NCI-H510A treated with DMSO at 0.1 percent for 48 hours (cell line): Measurements from ENCODE around the gene NSFL1C.

Source experiments
- DNase-seq: peaks from one replicate; lab custom pipeline; 2025; lab: John Stamatoyannopoulos, UW

Gene NSFL1C

DNA sequence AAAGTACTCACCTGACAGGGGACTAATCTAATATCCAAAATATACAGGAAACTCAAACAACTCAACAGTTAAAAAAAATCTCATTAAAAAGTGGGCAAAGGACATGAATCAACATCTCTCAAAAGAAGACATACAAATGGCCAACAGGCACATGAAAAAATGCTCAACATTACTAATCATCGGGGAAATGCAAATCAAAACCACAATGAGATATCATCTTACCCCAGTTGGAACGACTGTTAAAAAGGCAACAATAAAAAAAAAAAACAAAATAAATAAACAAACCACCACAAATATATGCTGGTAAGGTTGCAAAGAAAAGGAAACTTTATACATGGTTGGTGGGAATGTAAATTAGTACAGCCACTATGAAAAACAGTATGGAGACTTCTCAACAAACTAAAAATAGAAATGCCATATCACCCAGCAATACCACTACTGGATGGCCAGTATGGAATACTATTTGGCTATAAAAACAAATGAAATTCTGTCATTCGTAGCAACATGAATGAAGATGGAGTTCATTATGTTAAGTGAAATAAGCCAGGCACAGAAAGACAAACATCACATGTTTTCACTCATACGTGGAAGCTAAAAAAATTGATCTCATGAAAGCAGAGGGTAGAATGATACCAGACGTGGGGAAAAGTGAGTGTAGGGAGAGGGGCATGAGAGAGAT lies 17.9 kb upstream of the NSFL1C start:
- no peak for DNase-seq

DNA sequence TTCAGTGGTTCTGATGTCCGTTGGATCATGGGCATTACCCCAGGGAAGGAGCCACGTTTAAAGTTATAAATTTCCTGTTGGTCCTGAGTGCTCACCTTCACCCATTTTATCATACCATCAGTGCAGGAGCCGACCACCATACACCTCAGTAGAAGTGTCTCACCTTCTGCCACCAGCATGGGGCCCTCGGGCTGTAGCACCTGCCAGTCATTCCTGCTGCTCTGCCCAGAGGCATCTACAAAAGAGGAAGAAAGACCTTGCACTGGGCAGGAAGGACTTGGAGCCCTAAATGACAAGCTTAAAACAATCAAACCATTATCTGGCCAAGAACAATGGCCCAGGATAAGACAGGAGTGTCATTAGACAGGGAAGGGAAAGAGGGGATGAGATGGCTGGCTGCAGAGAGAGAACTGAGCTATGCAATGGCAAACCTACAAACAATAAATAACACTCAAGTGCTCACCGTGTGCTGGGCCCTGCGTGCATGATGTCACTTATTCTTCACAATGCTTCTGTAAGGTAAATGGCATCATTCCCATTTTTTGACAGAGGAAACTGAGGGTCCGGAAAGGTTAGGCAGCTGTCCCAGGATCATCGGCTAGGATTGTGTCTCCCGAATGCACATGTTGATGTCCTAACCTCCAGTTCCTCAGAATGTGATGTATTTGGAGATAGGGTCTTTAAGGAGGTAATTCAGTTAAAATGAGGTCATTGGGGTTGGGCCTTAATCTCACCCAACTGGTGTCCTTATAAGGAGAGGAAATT lies 13.4 kb upstream of the NSFL1C start:
- no peak for DNase-seq

DNA sequence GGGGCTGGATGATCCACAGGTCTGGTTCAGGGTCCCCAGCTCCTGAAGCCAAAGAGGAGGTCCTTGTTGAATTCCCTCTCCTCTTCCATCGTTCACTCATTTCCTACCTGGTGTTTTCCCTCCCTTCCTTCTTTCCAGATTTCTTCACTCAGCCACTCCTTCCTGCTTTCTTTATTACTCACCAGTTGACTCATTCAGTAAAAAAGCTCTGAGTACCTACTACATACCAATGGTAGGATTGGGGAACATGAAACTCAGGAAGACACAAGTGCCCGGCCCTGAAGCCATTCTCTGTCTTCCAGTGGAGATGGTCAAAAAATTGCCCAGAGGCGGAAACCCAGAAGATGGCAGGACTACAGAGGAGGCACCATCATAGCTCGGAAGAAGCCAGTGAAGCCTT lies 11.9 kb upstream of the NSFL1C start:
- no peak for DNase-seq

DNA sequence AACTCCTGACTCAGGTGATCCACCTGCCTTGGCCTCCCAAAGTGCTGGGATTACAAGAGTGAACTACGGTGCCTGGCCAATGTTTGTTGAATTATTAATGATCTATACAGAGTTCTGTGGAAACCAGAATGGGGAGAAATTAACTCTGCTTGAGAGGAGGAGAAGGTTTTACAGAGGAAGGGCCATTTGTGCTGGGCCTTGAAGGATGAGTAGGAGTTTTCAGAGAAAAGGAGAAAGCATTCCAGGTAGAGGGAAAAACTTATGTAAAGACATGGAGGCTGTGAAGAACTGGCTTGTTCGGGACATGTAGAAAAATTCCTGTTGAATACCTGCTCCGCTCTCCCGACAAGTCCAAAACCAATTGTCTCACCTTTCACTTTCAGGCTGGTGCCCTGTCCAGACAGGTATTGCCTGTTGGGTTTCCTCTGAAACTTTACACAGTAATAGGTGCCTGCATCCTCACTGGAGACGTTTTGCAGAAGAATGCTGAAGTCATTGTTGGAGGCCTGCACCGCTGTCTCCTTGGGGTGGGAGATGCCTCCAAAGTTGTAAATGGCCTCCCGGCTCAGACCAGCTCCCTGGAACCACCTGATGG lies 11.3 kb upstream of the NSFL1C start:
- no peak for DNase-seq

DNA sequence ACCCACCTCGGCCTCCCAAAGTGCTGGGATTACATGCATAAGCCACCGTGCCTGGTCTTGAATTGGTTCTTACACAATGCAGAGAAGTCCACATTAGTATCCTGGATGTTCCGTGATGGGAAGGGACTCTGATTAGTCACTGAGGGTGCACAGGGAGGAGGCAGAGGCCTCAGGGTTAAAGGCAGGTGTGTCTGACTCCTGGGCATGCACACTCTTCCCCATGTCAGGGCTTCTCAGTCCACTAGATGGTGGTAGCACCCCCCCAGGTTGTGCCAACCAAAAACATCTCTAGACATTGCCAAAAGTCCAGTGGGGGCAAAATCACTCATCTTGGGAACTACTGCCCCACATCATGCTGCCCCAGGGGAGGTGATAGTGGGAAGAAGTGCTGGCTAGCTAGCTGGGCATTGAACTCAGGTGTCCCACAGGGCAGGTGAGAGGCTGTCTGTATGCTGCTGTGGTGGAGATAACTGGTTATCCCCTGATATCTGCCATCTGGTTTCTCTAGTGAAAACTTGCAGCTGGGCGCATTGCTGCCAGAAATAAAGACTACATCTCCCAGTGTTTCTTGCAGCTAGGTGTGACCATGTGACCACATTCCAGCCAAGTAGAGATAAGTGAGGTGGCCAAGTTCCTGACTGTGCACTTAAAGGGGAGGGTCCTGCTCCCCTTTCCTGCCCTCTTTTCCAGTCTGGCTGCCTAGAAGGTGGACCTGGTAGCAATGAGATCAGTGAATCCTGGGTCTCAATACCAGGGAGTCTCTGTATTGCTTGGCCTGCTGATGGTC lies 8.4 kb upstream of the NSFL1C start:
- no peak for DNase-seq

DNA sequence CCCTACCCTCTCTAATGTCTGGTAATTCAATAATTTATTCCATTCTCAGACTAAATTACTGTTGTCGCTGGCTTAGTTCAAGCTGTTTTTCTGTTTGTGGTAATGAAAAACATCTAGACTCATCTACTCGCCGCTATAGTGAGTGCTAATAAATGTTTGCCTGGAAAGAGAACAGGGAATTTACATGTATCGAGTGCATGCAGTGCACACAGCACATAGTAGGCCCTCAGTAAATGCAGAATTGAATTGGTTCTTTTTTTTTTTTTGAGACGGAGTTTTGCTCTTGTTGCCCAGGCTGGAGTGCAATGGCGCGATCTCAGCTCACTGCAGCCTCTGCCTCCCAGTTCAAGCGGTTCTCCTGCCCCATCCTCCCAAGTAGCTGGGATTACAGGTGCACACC lies 7.7 kb upstream of the NSFL1C start:
- no peak for DNase-seq

DNA sequence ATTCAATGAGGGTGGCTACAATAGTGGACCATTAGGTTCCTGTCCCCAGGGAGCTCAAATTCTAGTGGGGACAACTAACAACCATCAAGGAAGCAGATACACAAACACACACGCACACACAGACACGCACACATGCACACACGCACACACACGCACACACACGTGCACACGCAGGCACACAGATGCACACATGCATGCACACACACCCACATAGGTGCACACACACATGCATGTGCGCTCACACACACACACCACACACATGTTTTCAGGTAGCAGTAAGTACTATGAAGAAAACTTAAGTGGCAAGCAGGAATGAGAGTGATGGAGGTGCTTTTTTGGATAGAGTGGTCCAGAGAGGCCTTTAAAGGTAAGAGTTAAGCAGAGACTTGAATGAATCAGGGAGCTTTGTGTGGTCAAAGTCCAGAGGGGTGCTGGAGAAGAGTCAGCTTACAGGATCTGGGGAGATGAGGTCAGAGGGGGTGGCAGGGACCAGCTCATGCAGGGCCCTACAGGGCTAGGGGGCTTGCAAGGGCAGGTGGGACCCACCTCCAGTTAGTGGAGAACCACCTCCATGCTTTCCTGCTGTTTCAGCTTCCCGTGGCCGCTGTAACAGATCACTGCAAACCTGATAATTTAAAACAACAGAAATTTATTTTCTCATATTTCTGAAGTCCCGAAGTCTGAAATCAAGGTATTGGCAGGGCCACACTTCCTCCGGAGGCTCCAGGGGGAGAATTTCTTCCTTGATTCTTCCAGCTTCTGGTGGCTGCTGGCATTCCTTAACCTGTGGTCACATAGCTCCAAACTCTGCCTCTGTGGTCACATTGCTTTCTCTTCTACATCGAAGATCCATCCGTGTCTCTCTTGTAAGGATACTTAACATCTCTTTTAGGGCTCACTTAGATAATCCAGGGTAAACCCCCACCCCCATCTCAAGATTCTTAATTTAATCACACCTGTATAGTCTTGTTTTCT lies 6.9 kb upstream of the NSFL1C start:
- DNase-seq = no peak

DNA sequence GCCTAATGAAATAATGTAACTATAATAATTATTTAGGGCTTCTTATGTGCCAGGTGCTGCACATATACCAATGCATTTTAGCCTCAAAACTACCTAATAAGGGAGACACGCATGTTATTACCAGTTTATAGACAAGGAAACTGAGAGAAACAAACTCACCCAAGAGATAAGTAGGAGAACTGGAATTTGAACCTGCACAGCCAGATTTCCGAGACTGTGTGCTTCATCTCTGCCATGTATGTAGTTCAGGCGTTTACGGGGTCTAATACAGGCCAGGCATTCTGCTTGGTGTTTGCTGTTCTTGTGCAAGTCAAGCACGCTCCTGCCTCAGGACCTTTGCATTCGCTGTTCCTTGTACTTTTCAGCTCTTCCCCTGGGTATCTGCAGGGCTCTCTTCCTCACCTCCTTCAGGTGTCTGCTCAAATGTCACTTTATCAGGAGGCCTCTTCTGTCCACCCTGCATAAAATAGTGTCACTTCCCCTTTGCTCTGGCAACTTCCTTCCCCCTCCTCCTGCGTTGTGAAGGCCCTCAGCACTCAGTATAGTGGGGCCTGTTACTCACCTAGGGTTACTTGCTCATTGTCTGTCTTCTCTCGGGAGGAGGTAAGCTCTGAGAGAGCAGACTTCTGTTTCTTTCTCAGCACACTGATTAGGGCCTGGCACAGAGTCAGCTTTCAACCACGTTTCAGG lies 6.1 kb upstream of the NSFL1C start:
- no peak for DNase-seq

DNA sequence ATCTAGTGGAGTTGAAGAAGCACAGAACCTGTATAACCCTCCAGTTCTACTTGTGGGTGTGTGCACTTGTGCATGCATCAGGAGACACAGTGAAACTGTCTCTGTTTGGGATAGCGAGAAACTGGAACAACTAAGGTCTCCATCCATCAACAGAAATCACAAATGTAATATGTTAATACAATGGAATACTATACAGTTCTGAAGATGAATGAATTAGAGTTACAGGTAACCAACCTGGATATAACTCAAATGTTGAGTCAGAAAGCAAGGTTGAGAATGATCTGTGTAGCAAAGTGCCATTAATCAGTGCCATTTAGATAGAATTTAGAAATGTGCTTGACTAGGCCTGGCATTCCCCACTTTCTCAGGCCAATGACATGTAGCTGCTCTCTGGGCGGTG lies 4.6 kb upstream of the NSFL1C start:
- DNase-seq = no peak

DNA sequence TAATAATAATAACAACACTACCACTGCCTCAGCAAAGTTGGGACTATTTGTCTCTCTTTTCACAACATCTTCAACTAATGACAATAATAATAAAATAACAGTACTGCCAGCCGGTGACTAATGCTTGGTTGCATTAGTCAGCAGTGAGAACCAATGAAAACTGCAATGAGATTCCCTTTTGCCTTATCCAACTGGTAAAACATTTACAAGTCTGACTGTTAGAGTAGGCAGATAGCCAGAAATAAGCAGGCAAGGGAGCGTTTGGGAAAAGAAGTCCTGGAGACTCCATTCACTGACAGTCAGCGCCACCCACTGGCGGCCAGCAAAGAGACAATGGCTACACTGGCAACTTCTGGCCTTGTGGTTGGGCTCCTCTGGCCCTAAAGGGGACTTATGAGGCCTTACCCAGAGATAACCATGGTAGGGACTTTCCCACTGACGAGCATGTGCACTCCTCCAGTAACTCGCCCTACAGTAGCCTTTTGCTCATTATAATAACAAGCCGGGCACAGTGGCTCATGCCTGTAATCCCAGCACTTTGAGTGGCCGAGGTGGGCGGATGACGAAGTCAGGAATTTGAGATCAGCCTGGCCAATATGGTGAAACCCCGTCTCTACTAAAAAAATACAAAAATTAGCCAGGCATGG lies 3.4 kb upstream of the NSFL1C start:
- peak; percentile 90 for DNase-seq

DNA sequence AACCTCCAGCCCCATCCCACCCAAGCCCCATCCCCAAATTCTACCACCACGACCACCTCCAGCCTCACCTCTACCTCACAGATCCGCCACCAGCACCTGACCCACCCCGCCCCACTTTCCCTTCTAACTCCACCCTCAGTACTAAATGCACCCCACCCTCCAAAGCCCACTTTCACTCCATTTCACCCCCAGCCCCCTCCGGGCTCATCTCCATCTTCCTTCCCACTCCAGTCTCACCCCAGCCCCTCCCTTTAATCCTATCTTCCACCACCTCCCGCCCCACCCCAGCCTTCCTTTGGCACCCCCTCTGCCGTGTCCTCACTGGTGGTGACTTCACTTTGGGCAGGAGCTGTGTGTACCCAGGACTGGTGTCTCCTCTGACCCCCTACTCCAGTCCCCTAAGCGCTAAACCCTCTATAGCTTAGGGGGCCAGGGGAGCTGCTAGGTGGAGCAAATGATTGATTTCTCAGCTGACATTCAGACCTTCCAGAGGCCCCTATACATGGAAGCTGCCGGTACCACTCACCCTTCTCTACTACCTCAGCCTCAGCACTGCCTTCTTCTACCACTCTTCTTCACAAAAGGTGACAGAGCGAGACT lies 2.8 kb upstream of the NSFL1C start:
- DNase-seq = no peak

DNA sequence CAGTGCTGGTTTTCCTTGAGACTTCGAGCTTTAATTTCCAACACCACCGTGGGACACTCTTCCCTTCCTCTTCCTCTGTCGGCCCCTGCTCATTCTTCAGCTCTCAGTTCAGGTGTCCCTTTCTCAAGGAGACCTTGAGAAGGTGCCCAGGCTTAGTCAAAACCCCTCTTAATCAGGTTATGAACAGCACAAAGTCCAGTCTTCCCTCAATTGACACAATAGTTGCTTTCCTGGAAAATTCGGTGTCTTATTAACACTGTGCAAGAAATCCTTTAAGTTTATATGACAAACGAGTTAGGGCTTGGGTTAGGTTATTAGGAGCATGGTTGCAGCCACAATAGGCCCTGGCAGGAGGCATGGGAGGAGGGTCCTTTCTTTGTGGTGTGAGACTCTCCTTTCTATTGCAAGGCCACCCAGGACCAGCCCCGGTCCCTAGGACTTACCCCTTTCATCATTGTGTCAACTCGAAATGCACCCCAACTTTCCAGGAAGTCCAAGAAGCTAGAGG lies 1.5 kb upstream of the NSFL1C start:
- DNase-seq = no peak

DNA sequence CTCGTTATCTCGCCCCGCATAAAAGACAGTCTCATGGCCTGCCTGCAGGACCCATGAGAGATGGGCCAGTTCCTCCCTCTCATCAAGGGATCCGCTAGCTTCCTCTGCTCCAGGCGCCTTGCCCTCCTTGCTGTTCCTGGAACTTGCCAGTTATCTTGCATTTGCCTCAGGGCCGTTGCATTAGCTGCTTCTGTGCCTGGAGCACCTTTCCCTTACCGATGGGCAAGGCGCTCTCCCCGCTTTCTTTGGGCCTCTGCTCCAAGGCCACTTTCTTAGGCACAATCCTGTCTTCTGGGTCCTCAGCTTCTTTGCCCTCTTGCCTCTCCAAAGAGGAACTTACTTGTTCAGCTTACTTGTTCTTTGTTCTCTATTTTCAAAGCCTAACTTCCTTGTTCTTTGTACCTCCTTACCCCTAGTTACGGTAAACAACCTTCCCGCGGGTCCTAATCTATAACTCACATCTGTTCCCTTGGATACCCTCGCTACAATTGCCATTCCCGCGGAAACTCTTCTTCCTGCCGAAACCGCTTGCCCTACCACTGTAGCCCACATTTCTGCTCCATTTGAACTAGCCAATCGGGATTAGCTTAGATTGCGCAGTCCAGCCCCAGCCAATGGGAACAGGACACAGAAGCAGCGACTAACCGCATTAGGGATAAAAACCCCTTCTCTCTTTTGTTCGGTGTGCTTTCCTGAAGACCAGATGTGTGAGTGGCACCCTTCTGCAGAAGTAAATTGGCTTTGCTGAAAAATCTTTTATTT lies 887 bp upstream of the NSFL1C start:
- DNase-seq = no peak

DNA sequence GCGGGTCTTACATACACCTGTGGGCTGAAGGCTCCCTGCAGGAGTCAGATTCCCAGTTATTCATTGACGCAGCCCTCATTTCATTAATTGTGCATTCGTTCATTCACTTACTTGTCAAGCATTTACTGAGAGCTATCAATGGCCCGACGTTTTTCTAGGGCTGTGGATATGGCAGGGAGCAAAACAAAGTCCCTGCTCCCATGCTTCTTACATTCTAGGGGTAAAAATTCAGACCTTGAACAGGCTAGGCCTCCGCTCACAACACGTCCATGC lies 369 bp upstream of the NSFL1C start:
- DNase-seq = no peak

DNA sequence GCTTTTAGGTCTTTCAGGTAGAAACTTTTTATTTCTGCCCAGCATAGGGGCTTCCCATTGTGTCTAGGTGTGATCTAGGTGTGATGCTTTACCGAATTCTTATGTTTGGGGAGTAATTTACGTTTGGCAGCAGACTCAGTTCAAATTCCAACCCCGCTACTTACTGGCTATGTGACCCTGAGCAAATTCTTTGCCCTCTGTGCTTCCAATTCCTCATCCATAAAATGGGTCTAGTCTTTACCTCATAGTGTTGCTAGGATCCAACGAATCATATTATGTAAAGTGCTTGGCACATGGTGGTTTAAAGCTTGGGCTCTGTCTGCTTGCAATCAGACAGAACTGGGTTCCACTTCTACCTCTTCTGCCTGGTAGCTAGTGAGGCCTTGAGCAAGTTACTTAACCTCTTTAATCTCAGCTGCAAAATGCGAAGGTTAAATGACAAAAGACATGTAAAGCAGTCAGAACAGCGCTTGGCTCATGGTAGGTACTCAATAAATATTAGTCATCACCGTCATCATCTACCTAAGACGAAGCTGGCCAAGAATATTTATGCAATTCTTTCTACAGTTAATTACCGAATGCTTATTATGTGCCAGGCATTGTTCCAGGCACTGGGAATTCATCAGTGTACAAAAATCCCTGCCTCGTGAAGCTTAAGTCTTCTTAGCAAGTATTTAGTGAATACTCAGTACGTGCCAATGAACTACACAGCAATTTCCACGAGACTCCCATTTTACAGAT lies 1.0 kb downstream of the NSFL1C start:
- DNase-seq = no peak

DNA sequence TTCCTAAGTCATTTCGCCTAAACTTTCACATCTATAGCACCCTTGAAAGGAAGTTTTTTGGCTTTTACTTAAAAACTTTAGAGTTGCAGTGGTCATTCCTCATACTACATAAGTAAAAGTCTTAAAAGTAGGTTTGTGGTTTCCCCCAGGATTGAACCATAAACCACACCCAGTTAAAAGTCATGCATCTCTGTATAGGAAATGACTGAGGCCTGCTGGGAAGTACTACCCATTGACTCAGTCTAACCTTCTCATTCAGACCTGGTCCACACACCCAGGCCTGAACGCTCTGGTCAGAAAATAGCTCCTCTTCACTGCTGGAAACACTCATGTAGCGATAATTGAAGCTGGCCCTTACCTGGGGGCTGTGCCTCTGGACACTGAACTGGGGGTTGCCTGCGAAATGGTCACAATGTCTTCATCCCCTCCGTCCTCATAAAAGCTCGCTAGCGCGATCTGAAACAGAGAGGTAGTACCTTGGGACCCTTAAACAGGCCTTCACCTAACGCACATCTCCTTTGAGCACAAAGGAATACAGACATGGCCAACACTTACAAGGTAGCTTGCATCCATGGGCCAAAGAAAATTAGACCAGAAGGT lies 2.6 kb downstream of the NSFL1C start:
- DNase-seq = no peak

DNA sequence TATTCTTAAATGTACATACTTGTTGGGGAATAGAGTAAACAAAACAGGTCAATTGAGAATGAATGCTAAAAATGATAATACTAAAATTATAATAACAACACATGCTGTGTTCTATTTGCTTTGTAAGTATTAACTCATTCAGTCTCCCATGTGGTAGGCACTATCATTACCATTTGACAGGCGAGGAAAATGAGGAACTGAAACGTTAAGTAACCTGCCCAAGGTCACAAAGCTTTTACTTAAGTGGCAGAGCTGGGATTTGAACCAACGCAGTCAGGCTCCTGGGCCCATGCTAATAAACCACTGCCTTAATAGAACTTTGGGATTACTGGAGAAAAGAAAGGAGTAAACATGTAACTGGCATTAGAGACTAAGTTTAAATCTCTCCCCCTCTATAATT lies 3.8 kb downstream of the NSFL1C start:
- no peak for DNase-seq

DNA sequence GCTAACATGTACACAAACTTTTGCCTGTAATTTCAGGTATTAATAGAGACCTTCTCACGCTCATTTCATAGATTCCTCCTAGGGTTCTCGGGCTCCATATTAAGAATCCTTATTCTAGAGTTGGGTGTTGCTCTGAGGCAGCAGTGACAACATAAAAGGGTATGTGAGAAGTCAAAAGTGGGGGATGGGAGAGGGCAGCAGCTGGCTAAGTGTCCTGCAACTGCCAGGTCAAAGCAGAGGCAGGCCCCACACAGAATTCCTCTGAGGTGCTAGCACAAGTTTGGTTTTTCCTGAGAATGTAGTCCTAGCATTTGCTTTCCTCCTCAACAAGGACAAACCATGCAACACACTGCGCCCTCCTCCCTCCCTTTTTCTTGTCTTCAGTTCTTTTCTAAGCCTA lies 4.6 kb downstream of the NSFL1C start:
- DNase-seq = no peak
